ENCODE measurements around the gene PLLP. TPM values are rescaled to one million over a fixed set of nuclear protein-coding genes. Genes with fewer than 3 reads are reported as not detected.
"Not testable (repeated sequence)": the region's sequence is repeated elsewhere in the genome, so short reads cannot be mapped to it uniquely, and the experiment has no call there.

PLLP gene
- total RNA-seq, 1 donor from 2014 or later, result 11.9 TPM

DNA sequence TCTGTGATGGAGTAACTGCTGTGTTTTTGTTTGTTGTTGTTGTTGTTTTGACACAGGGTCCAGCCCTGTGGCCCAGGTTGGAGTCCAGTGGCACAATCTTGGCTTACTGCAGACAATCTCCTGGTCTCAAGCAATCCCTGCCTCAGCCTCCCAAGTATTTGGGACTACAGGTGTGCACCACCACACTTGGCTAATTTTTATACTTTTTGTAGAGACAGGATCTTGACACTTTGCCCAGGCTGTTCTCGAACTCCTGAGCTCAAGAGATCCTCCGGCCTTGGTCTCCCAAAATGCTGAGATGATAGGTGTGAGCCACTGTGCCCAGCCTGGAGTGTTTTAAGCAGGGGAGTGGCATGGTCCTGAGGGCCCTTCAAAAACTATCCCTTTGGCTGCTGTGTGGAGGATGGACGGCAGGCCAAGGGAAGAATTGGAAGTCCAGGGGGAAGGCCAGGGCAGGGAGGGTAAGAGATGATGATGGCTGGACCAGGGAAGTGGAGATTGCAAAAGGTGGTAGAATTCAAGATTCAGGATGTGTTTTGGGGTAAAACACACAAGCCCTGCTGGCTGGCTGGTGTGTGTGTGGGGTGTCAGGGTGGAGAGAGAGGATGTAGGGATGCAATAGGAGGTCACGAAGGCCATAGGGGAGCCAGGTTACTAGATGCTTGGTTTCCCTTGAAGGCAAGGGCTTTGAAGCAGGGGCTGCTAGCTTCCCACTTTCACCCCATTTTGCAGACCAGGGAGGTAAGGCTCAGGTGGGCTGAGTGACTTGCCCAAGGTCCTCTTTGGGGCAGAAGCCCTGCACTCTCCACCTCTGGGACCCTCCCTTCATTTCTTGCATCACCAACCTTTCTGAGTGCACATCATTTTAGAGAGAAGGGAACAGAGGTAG, 18.8 kb upstream of the PLLP start:
- DNase-seq (ENCODE audit: low read depth in 2 of 2), result no peak

DNA sequence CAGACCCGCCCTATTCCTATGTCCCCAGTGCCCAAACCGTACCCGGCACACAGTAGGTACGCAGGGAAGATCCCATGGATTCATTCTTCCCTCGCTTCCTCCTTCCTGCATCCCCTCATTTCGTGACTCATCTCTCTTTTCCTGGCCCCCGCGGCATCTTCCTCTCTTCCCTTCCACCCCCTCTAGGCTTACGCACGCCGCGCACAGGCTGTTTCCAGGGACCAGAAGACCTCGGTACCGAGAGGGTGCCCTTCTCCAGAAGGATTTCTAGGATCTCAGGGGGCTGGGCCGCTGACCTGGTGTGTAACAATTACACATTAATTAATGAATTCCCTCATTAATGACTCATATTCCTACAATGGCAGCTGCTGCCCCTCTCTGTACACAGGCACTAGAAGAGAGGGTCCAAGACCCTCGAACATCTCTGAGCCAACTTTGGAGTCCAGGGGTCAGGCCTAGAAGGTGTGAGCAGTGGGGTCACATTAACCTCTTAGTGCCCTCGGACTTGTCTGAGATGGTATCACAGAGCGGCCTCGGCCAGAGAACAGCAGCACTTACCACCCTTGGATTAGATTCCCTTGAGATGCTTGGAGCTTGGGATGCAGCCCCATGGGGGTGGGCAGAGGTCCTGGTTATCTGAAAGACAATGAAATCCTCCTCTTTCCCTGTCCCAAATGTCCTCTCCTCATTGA, 16.8 kb upstream of the PLLP start:
- DNase-seq (ENCODE audit: low read depth in 2 of 2), result peak in 1 of 2 donors; percentile 53

DNA sequence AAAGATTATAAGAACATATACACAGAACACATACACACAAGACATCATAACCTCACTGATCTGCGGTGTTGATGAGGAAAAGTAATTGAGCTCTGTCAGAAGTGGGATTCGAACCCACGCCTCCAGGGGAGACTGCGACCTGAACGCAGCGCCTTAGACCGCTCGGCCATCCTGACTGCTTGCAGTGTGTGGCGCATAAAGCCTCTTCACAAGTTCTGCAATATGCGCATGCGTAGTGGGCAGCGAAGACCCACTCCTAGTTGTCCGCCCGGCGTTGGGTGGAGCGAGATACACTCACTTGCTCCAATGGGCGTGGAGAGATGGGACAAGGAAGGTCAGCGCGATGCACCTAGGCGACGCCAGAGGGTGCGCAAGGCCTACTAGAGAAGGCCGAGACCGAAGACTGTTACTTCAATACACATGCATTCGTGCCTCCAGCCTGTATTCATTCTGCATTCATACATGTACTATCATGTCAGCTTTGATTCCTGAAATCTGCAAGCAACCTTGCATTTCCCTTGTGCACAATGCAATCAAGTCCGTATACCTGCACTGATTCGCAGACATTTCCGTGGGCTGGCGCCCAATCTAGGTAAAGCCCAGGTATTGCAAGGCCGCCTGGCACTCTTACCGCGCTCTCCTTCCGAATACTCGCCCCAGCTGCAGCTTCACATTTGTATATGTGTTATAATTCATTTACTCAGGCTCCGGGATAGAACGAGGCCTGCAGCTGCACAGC, 16.1 kb upstream of the PLLP start:
- peak; percentile 98 for DNase-seq (ENCODE audit: low read depth in 2 of 2)

DNA sequence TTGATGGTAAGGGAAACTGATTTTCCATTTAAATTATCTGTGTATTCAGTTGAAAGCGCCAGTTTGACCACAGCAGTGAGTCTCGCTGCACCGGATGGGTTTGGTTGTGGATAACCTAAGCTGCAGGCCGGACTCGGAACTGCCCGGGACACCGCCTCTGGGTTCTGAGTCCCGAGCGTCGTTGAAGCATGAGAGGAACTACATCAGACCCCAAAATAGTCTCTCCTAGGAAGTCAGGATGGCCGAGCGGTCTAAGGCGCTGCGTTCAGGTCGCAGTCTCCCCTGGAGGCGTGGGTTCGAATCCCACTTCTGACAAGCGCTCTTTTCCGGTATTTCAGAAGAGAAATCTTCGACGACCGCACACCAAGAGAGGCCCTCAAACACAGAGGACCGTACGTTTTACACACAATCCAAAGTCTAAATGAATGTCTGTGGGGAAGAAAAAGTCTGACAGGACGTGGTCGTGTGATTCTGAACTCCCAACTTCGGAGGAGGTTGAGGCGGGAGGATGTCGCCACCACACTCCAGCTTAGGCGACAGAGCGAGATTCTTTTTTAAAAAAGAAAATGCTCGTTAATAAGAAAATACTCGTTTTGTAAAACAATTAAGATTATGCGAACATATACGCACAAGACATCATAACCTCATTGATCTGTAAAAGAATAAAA, 15.4 kb upstream of the PLLP start:
- DNase-seq (ENCODE audit: low read depth in 2 of 2), result peak; percentile 88 to 89

DNA sequence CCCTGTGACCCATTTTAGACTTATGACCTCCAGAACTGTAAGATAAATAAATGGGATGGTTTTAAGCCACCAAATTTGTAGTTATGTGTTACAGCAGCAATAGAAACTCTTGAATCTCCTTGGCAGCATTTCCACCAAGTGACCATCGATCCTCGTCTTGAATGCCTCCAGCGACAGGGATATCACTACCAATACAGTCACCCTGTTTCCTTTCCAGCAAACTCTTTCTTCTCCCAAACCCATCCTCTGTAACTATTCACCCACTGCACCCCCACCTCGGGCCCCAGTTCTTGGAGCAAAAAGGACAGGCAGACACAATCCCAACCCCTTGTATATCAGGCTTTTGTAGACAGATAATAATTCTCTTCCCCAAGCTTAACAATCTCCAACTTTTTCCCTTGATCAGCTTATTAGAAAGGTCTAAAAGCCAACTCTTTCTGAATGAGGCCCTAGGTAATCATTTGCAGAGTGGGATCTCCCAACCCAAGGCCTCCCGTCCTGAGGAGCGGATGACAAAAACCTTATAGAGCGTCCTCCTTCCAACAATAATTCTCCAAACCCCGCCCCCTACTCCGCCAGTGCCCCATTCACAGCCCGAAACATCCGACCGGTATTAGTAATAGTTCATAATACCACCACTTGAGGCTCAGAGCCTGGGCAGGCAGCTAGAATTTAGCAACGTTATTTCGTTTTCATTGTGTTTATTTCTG, 14.7 kb upstream of the PLLP start:
- no peak for DNase-seq (ENCODE audit: low read depth in 2 of 2)

DNA sequence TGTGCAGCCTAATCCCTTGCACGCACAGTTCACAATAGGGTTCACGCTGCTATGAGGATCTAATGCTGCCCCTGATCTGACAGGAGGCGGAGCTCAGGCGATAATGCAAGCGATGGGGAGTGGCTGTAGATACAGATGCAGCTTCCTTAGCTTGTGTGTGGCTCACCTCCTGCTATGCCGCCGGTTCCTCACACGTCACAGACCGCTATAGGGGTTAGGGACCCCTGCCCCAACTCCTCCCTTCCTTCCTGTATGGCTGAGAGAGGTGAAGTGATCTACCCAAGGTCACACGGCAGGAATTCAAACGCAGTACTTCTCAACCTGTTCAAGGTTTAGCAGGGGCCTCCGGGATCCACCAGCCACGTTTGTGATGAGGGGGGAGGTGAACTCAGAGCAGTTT, 13.4 kb upstream of the PLLP start:
- DNase-seq (ENCODE audit: low read depth in 2 of 2), result no peak

DNA sequence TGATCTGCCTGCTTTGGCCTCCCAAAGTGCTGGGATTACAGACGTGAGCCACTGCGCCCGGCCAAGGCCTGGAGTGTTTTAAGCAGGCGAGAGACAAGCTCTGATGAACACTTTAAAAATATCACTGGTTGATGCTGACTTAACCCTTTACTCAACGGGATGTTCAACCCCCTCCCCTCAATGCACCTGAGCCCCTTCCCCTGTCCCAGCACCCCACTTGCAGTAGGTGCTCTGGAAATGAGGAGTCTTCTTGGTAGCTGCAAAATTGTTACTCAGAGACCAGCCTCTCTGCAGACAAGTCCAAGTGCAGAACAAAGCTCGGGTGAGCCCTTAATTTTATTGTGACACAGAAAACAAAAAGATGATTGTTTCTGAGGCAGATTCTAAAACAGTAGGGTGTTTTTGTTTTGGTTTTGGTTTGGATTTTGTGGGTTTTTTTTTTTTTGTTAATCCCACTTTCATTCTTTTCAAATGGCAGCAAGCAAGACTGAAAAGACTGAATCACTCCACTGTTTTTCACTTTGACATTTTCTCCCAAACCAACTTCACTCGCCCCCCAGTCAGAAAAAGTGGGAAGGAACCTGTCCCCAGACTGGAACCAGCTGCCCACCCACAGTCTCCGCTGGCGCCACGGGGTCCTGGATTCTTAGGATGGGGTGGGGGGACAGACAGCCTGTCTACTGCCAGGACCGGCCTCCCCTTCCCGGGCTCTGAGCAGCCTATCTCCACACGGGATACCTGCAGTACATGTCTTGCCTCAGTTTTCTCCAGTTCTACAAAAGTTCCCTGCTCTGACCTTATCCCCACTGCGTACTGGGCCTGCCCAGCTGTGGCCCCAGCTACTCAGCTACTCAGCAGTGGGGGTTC, 5.2 kb upstream of the PLLP start:
- no peak for DNase-seq (ENCODE audit: low read depth in 2 of 2)

DNA sequence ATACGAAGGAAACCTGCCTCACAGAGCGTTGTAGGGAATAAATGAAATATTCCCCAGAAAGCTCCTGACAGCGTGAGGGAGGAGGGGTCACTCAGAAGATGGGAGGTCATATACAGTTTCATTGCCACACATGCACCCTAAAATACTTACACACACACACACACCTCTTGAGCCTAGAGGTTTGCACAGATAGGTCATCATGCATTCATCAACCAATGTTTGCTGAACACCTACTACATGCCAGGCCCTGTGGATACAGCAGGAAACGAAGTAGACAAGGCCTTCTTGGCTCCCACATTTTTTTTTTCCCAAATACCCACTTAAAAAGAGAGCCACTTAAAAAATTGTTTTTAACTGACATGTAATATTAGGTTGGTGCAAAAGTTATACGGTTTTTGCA, 907 bp upstream of the PLLP start:
- no peak for DNase-seq (ENCODE audit: low read depth in 2 of 2)

DNA sequence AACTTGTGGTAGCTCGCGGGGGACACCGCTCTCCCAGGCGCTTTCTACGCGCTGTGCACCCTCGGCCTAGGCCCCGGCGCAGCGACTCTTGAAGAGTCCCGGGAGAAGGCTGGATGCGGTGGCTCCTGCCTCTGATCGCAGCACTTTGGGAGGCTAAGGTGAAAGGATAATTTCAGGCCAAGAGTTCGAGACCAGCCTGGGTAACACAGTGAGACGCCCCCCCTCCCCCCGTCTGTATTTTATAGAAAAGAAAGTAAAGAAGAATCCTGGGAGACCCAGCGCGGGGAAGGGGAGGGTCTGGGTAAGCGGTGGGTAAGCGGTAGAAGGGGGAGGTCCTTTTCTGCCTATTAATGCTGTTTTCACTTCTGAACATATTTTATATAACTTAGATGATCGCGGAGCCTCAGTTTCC, 486 bp upstream of the PLLP start:
- no peak for DNase-seq (ENCODE audit: low read depth in 2 of 2)

DNA sequence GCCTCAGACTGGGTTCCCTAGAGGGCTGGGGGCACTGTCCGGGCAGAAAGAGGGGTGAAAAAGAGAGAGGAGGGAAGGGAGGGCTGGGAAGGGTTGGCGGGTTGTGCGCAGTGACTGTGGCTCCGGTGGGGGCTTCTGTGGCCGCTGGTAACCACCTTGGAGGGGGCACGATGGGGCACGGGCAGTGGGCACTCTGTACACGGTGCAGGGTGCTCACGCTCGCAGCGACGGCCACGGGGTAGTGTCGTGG, 588 bp downstream of the PLLP start:
- no peak for DNase-seq (ENCODE audit: low read depth in 2 of 2)

DNA sequence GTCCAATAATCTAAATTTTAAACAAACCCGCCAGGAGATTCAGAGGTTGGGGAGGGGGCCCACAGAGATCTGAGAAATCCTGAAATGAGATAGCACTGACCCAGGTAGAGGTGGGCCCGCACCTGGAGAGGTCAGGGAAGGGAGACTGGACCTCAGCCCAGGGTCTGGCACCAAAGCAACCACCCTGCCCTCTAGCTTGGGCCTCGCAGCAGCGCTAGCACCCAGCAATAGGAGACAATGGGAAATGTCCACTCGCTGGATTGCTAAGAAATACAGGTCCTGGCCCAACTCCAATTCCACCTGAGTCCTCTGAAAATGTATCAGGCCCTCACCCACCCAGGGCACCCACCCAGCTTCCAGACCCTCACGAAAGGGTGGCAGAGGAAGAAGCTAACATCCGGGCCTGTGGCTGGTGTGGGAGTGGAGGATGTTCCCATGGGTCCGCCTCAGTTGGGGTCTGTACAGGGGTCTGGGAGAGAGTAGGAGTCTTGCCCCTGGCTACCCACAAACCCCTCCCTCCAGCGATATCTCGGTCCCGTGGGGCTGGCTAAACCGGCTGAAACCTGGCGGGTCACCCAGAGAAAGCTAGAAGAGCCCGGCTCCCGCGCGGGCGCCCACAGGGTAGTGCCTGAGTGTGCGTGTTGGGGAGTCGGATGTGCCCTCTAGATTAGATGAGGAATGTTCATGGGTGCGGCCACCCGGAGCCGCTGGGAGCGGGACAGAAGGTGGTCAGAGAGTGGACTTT, 1.1 kb downstream of the PLLP start:
- DNase-seq (ENCODE audit: low read depth in 2 of 2), result no peak

DNA sequence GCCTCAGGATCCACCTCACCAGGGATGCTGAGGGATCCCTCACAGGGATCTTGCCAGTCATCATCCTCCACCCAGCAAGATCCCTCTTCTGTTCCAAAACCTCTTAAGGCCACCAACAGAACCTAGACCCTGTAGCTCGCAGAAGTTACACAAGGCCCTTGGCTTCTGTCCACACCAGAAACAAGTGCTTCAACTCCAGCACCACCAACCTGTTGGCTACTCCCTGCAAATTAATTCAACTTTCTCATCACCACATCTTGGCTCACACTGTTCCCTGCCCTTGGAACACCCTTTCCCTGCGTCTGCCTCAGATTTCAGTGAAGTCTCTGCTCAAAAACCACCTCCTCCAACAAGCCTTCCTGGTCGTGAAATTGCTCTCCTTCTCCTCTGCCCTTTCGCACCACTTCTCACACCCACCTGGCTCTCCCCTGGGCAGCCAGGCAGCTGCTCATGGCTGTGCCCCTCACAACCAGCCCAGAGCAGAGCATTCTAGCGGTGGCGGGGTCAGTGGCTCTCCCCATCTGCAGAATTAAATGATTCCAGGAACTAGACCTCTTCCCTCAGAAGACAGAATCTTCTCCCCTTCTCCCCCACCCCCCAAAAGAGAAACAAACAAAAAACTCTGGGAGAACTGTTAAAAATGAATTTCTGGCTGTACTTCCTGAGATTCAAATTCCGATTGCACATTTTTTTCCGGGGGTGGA, 1.8 kb downstream of the PLLP start:
- DNase-seq (ENCODE audit: low read depth in 2 of 2), result no peak

DNA sequence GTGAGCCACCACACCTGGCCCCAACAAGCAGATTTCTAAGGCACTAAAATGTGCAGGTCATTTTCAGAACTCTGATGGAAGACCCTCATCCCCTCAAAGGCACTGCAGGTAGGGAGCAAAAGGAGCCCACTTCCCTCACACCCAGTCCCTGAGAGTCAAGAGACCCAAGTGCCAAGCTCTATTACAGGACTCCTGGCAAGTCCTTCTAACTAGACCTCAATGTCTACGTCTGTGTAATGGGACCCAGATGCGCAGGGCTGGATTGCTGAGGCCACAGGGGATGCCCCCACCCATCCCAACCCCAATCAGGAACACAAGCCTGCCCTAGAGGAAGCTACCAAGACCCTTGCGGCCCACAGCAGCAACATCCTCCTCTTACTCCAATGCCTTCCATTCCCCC, 2.7 kb downstream of the PLLP start:
- no peak for DNase-seq (ENCODE audit: low read depth in 2 of 2)

DNA sequence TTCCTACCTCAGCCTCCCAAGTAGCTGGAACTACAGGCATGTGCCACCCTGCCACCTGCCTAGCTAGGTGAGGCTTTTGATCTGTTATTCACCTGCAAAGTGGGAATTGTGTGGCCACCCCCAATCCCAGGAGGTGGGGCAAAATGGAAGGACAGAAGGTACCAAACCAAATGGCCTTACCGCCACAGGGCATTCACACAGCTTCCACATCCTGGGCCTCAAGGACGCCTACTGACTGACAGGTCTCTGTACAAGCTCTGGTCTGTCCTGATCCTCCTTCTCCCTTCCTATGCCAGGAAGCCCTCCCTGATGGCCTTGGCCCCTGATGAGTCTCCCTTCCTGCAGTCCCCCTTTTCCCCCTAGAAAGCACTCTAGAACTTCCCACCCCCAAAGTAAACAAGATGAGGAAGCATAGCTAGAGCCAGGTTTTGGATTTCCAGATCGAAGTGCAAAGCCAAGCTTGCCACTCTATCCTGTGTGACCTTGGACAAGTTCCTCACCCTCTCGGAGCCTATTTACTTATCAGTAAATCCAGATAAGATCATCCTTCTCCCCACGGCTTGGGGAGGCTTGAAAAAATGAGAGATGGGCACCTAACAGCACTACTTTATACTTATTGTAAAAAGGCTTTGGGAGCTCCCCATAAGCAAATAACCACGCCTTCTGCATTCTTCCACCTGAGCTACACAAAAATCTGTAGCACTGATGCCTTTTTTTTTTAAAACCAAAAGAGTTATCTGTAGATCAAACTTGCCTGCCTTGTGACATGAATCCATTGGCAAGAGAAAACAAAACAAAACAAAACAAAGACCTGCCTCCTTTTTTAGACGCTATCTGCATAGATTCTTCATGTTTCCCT, 4.5 kb downstream of the PLLP start:
- peak in 1 of 2 donors; percentile 64 for DNase-seq (ENCODE audit: low read depth in 2 of 2)

DNA sequence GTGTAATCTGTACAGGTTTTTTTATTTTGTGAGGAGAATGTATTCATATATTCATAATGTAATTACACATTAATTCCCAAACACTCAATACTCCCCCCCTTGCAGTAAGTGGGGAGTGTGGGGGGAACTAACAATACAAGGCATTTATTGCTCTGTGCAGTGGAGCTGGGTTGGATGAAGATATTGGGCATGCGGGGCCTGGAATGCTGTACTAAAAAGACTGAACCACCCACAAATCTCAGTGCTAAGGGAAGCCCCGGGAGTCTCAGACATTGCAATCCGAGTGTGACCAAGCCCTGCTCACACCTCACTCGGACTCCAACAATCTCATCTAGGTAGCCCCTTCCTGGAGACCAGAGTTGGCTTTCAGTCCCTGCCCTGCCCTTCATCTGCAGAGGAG, 6.0 kb downstream of the PLLP start:
- no peak for DNase-seq (ENCODE audit: low read depth in 2 of 2)

DNA sequence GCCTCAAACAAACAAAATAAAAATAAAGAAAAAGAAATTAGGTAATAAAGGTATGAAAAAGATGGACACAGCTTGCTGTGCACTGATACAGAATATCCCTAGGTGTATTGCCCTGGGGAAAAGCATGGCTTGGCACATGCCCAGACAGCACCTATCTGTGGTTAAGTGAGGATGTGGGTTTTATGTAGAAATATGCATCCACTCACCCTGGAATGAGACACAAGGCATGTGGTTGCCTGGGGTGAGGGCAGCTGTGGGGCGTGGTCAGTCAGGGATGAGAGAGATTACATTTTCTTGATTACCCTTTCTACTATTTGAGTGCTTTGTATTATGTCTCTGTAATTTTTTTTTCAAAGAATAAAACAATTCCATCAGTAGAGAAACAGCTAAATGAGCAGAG, 6.9 kb downstream of the PLLP start:
- peak in 1 of 2 donors; percentile 36 for DNase-seq (ENCODE audit: low read depth in 2 of 2)

DNA sequence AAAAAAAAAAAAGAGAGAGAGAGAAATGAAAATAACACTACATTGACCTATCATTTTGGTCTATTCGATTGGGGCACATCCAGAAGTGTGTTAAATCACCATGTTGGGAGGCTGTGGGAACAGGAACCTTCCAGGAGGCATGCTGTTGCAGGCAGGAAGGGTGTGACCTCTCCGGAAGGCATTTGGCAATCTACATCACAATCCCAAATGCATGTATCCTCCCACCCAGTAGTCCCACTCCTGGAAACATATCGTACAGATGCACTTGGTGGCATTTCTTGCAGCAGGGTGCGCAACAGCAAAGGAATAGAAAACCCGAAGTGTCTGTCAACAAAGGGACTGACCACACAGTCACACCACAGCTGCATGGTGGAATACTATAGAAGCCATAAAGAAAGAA, 7.9 kb downstream of the PLLP start:
- DNase-seq (ENCODE audit: low read depth in 2 of 2), result peak; percentile 52 to 60

DNA sequence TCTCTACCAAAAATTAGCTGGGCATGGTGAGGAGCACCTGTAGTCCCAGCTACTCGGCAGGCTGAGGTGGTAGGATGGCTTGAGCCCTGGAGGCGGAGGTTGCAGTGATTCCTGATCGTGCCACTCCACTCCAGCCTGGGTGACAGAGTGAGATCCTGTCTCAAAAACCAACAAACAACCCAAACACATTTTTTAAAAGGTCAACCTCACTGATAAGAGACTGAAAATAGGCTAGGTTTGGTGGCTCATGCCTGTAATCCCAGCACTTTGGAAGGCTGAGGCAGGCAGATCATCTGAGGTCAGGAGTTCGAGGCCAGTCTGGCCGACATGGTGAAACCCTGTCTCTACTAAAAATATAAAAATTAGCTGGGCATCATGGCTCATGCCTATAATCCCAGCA, 8.5 kb downstream of the PLLP start:
- DNase-seq (ENCODE audit: low read depth in 2 of 2), result not testable (repeated sequence)

Measured in dermis microvascular lymphatic vessel endothelial cell (primary cell).